Measurements from ENCODE around the gene ZNF560. TPM values are rescaled to one million over a fixed set of nuclear protein-coding genes. Genes with fewer than 3 reads are reported as not detected.

Gene ZNF560
- total RNA-seq, 1 experiment from 2014 or later: not detected

DNA sequence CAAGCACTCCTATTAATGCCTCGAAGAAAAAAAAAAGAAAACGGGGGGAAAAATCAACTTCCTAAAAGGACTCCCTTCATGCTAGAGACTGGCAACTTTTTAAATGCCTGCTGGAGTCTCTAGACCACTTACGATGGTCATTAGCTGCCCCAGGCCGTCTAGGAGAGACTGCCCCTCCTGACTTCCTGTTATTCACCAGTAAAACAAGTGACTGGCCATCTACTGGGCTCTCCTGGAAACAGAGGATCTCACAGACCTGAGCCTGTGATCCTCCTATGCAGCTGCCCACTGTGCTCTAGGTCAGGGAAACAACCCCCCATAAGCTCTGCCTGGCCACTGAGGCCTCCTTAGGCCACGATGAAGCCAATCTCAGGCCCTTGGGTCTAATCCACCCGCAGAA, 70.5 kb downstream of the ZNF560 start:
- no peak overlapping the region for H3K27ac ChIP-seq (ENCODE audit: low read length)
- BruUV-seq (replicated peaks): no TSS peak
- CTCF ChIA-PET: no interaction called here
- H3K4me3 ChIP-seq (ENCODE audit: low read depth in 2 of 2, low read length in 2 of 2): no peak overlapping the region
- TF ChIP-seq, protein P1, sequence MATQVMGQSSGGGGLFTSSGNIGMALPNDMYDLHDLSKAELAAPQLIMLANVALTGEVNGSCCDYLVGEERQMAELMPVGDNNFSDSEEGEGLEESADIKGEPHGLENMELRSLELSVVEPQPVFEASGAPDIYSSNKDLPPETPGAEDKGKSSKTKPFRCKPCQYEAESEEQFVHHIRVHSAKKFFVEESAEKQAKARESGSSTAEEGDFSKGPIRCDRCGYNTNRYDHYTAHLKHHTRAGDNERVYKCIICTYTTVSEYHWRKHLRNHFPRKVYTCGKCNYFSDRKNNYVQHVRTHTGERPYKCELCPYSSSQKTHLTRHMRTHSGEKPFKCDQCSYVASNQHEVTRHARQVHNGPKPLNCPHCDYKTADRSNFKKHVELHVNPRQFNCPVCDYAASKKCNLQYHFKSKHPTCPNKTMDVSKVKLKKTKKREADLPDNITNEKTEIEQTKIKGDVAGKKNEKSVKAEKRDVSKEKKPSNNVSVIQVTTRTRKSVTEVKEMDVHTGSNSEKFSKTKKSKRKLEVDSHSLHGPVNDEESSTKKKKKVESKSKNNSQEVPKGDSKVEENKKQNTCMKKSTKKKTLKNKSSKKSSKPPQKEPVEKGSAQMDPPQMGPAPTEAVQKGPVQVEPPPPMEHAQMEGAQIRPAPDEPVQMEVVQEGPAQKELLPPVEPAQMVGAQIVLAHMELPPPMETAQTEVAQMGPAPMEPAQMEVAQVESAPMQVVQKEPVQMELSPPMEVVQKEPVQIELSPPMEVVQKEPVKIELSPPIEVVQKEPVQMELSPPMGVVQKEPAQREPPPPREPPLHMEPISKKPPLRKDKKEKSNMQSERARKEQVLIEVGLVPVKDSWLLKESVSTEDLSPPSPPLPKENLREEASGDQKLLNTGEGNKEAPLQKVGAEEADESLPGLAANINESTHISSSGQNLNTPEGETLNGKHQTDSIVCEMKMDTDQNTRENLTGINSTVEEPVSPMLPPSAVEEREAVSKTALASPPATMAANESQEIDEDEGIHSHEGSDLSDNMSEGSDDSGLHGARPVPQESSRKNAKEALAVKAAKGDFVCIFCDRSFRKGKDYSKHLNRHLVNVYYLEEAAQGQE (IDR thresholded peaks at IDR 0.05; ENCODE audit: insufficient read depth in 1 of 2, low read depth in 2 of 2, low read length in 1 of 2): no peak
- TF ChIP-seq, protein P2, sequence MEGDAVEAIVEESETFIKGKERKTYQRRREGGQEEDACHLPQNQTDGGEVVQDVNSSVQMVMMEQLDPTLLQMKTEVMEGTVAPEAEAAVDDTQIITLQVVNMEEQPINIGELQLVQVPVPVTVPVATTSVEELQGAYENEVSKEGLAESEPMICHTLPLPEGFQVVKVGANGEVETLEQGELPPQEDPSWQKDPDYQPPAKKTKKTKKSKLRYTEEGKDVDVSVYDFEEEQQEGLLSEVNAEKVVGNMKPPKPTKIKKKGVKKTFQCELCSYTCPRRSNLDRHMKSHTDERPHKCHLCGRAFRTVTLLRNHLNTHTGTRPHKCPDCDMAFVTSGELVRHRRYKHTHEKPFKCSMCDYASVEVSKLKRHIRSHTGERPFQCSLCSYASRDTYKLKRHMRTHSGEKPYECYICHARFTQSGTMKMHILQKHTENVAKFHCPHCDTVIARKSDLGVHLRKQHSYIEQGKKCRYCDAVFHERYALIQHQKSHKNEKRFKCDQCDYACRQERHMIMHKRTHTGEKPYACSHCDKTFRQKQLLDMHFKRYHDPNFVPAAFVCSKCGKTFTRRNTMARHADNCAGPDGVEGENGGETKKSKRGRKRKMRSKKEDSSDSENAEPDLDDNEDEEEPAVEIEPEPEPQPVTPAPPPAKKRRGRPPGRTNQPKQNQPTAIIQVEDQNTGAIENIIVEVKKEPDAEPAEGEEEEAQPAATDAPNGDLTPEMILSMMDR (IDR thresholded peaks at IDR 0.05): no peak
- TF ChIP-seq POLR2AphosphoS5 (IDR thresholded peaks at IDR 0.05; ENCODE audit: low read depth, low read length): no peak
- TF ChIP-seq TCF7L2 (IDR thresholded peaks at IDR 0.05; ENCODE audit: low read depth, low read length): no peak
- no peak for TF ChIP-seq SIN3A (IDR thresholded peaks at IDR 0.05; ENCODE audit: borderline replicate concordance, insufficient read depth, low read depth, low read length)
- DNase-seq (ENCODE audit: low read depth, low spot score) (no peak), ATAC-seq (no peak)
- intact Hi-C loops (cut with micrococcal nuclease; ENCODE audit: unreplicated experiment): no loop called here
- no peaks in the 10 kb centered on the region for H3K27me3 ChIP-seq (ENCODE audit: control insufficient read depth, insufficient read depth, low read length)
- POLR2A ChIA-PET: no interaction called here
- no peaks in the 10 kb centered on the region for H3K9me3 ChIP-seq (ENCODE audit: control insufficient read depth, insufficient read depth, low read depth, low read length)
- H3K36me3 ChIP-seq (ENCODE audit: control insufficient read depth, insufficient read depth, low read length): no peaks in the 10 kb centered on the region
- in situ Hi-C loops (cut with HindIII; ENCODE audit: low pct_unique_long_range_greater_than_20kb, low sequenced_read_pairs): no loop called here
- H3K4me1 ChIP-seq (ENCODE audit: control insufficient read depth, insufficient read depth, low read length): no peaks in the 10 kb centered on the region

Other genes starting within 250 kb of the ZNF560 start
- not detected for gene OR7E24, start 247.7 kb downstream of the ZNF560 start, total RNA-seq (2021; ENCODE audit: unreplicated experiment)
- gene ZNF699, start 188.8 kb downstream of the ZNF560 start, total RNA-seq (2021; ENCODE audit: unreplicated experiment): 7.3 TPM
- gene ZNF559, start 174.4 kb downstream of the ZNF560 start, total RNA-seq (2021; ENCODE audit: unreplicated experiment): 8.1 TPM
- 4.6 TPM for gene ZNF177, start 135.6 kb downstream of the ZNF560 start, total RNA-seq (2021; ENCODE audit: unreplicated experiment)
- 10.5 TPM for gene ZNF266, start 63.0 kb downstream of the ZNF560 start, total RNA-seq (2021; ENCODE audit: unreplicated experiment)
- gene ZNF426, start 40.0 kb upstream of the ZNF560 start, total RNA-seq (2021; ENCODE audit: unreplicated experiment): 6.1 TPM
- 48.4 TPM for gene ZNF121, start 85.9 kb upstream of the ZNF560 start, total RNA-seq (2021; ENCODE audit: unreplicated experiment)
- gene ZNF561, start 122.6 kb upstream of the ZNF560 start, total RNA-seq (2021; ENCODE audit: unreplicated experiment): 15.9 TPM
- gene ZNF562, start 176.5 kb upstream of the ZNF560 start, total RNA-seq (2021; ENCODE audit: unreplicated experiment): 29.5 TPM